Measurements from ENCODE around the gene UST. TPM values are rescaled to one million over a fixed set of nuclear protein-coding genes. Genes with fewer than 3 reads are reported as not detected.

The UST gene
- total and polyA plus RNA-seq, 4 donors: 0.24 to 2.7 (median 0.87) TPM

- no peak overlapping the region for H3K4me3 ChIP-seq (ENCODE audit: low read depth in 1 of 3, low read length in 3 of 3)
- H3K36me3 ChIP-seq (ENCODE audit: control insufficient read depth in 4 of 4, insufficient read depth in 3 of 4, low read depth in 1 of 4, low read length in 3 of 4): no peaks in the 10 kb centered on the region
- TF ChIP-seq SP1 (IDR thresholded peaks at IDR 0.05) (no peak), CTCF (IDR thresholded peaks at IDR 0.05; ENCODE audit: low read depth, low read length, missing input control) (no peak), FOXA1 (IDR thresholded peaks at IDR 0.05) (no peak), HNF4A (conservative IDR thresholded peaks at IDR 0.05) (no peak), ZBTB33 (IDR thresholded peaks at IDR 0.05) (no peak), FOXA2 (IDR thresholded peaks at IDR 0.05) (no peak), RXRA (IDR thresholded peaks at IDR 0.05) (no peak), NR2F2 (IDR thresholded peaks at IDR 0.05) (no peak), ATF3 (IDR thresholded peaks at IDR 0.05) (no peak), MAX (IDR thresholded peaks at IDR 0.05) (no peak), TAF1 (conservative IDR thresholded peaks at IDR 0.05) (no peak), GABPA (IDR thresholded peaks at IDR 0.05 in 1 of 2, conservative IDR thresholded peaks at IDR 0.05 in 1 of 2) (no peak)
- H3K9ac ChIP-seq (ENCODE audit: low read depth in 1 of 2, low read length in 2 of 2): no peak overlapping the region
- no peaks in the 10 kb centered on the region for H3K9me3 ChIP-seq (ENCODE audit: control insufficient read depth in 4 of 4, low read length in 3 of 4)
- H3K27ac ChIP-seq (ENCODE audit: low read depth in 1 of 2, low read length in 2 of 2): no peak overlapping the region
- DNase-seq (ENCODE audit: low spot score): no peak
- WGBS: 81% methylated on average over 7 of the region's 7 CpGs
- no peaks in the 10 kb centered on the region for H3K4me1 ChIP-seq (ENCODE audit: control insufficient read depth in 4 of 4, insufficient read depth in 4 of 4, low read length in 3 of 4)
- H3K27me3 ChIP-seq (ENCODE audit: control insufficient read depth in 4 of 4, insufficient read depth in 4 of 4, low read length in 3 of 4): no peaks in the 10 kb centered on the region
Measured at GRCh38 chr6:148807784-148808183, 61.0 kb downstream of the UST start.

- no peak for DNase-seq (ENCODE audit: low spot score)
- 92% methylated on average over 5 of the region's 5 CpGs for WGBS
- Histone ChIP-seq H3K36me3 (ENCODE audit: control insufficient read depth in 4 of 4, insufficient read depth in 3 of 4, low read depth in 1 of 4, low read length in 3 of 4) (no peaks in the 10 kb centered on the region), H3K9ac (ENCODE audit: low read depth in 1 of 2, low read length in 2 of 2) (no peak overlapping the region), H3K4me3 (ENCODE audit: low read depth in 1 of 3, low read length in 3 of 3) (no peak overlapping the region), H3K27ac (ENCODE audit: low read depth in 1 of 2, low read length in 2 of 2) (no peak overlapping the region), H3K27me3 (ENCODE audit: control insufficient read depth in 4 of 4, insufficient read depth in 4 of 4, low read length in 3 of 4) (no peaks in the 10 kb centered on the region), H3K9me3 (ENCODE audit: control insufficient read depth in 4 of 4, low read length in 3 of 4) (no peaks in the 10 kb centered on the region), H3K4me1 (ENCODE audit: control insufficient read depth in 4 of 4, insufficient read depth in 4 of 4, low read length in 3 of 4) (no peaks in the 10 kb centered on the region)
- TF ChIP-seq RAD21 (IDR thresholded peaks at IDR 0.05): no peak
- TF ChIP-seq CTCF (IDR thresholded peaks at IDR 0.05; ENCODE audit: low read depth, low read length, missing input control): no peak
- no peak for TF ChIP-seq EGR1 (IDR thresholded peaks at IDR 0.05; ENCODE audit: low read depth in 2 of 2)
- TF ChIP-seq HNF4G (IDR thresholded peaks at IDR 0.05): no peak
- no peak for TF ChIP-seq FOXA1 (IDR thresholded peaks at IDR 0.05)
- TF ChIP-seq JUND (IDR thresholded peaks at IDR 0.05): no peak
Measured at GRCh38 chr6:148808786-148809304, 62.0 kb downstream of the UST start.
